LNCaP clone FGC (cell line): Measurements from ENCODE around the gene KREMEN1.

Experiments used
- DNase-seq: peaks from one replicate; pipeline ENCODE4 v3.0.0-alpha.2; 2011; ENCODE audit warnings: low read depth
- H3K4me3 ChIP-seq: 2 replicates; pipeline ENCODE4 v1.5.1; 2011; ENCODE audit warnings: mild to moderate bottlenecking, low read depth, low read length, control low read depth
- TF ChIP-seq, protein P1 (sequence below): IDR thresholded peaks from 2 replicates; pipeline ENCODE4 v1.5.1; 2012; ENCODE audit warnings: mild to moderate bottlenecking; ENCODE audit not compliant: control insufficient read depth, insufficient read depth; ENCODE audit errors: extremely low read depth

KREMEN1 gene

DNA sequence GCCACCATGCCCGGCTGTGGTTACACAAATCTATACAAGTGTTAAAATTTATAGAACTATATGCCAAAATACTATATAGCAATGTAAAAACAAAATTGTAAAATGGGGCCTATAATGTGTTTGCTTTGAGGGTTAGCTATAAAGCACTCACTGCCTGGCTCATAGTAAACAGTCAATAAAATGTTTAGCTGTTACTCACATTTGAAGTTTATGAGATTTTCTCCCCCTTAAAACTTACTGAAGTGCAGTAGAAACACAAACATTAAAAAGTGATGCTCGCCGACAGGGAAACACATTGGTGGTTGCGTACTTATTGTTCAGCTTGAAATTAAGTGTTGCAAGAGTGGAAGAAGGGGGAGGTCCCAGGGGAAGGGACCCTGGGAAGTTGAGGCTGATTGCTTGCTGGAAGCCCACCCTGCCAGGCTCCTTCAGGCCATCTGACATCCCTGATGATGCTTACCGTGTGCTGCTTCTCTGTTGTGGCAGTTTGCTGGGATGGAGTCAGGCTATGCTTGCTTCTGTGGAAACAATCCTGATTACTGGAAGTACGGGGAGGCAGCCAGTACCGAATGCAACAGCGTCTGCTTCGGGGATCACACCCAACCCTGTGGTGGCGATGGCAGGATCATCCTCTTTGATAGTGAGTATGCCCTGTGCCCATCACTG lies 52.1 kb downstream of the KREMEN1 start:
- no peak for DNase-seq
- TF ChIP-seq, protein P1, sequence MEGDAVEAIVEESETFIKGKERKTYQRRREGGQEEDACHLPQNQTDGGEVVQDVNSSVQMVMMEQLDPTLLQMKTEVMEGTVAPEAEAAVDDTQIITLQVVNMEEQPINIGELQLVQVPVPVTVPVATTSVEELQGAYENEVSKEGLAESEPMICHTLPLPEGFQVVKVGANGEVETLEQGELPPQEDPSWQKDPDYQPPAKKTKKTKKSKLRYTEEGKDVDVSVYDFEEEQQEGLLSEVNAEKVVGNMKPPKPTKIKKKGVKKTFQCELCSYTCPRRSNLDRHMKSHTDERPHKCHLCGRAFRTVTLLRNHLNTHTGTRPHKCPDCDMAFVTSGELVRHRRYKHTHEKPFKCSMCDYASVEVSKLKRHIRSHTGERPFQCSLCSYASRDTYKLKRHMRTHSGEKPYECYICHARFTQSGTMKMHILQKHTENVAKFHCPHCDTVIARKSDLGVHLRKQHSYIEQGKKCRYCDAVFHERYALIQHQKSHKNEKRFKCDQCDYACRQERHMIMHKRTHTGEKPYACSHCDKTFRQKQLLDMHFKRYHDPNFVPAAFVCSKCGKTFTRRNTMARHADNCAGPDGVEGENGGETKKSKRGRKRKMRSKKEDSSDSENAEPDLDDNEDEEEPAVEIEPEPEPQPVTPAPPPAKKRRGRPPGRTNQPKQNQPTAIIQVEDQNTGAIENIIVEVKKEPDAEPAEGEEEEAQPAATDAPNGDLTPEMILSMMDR: no peak
- H3K4me3 ChIP-seq: no peak overlapping the region

DNA sequence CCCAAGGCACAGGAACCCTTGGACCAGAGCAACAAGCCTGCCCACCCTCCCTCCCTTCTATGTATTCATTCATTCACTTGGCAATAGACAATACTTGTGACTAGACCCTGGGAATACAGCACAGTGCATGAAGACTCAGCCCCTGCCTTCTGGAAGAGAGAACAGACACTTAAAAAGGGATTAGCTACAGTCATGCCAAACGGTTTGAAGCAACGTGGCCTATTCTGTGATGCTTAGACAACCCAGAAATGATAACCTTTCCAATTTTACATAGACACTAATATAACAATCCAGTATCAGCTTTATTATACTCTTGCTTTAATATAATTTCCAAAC lies 52.6 kb downstream of the KREMEN1 start:
- no peak overlapping the region for H3K4me3 ChIP-seq
- no peak for DNase-seq
- TF ChIP-seq, protein P1: no peak

DNA sequence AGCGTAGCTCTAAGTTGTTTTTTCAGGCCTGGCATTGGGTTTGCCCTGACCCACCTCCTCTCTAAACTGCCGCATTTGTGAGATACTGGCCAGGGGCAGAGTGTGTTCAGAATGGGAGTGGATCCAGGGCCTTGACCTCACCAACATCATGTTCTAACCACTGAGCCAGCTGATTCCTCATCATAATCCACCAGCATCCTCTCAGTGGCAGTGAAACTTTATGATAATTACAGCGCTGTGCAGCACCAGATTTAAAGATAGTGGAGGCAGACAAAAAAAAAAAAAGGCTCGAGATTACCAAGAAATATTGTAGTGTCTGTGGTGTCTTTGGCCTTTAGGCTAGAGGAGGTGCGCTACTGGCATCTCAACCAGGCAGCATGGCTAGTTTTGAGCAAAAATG lies 53.0 kb downstream of the KREMEN1 start:
- no peak overlapping the region for H3K4me3 ChIP-seq
- TF ChIP-seq, protein P1: no peak
- no peak for DNase-seq

DNA sequence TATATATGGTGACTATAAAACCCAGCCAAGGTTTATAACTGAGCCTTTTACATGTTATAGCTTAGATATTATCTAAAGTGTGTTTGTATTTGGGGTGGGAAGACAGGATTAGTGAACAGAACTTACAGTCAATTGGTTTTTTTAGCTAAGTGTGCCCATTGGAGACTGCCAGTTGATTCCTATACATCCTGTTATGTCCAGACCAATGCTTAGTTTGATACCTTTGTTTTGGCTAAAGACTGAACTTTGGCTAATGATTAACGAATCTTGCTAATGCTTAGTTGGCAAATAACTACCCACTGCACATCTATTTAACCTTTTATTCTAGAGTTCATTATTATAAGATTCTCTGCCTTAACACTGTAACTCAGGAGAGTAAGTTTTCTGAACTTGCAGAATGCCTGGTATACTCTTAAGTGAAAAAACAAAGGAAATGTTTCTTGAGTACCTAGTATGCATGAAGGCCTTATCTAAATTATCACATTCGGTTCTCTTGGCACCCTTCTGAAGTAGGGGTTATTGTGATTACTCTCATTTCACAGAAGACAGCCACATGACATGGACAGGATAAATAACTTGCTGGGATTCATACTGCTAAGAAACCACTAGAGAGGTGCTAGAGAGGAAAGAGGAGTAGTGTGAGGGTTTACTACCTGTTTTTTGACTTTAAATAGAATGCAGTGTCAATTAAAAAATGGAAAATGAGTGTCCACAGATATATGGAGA lies 54.0 kb downstream of the KREMEN1 start:
- H3K4me3 ChIP-seq: no peak overlapping the region
- no peak for DNase-seq
- TF ChIP-seq, protein P1: no peak

DNA sequence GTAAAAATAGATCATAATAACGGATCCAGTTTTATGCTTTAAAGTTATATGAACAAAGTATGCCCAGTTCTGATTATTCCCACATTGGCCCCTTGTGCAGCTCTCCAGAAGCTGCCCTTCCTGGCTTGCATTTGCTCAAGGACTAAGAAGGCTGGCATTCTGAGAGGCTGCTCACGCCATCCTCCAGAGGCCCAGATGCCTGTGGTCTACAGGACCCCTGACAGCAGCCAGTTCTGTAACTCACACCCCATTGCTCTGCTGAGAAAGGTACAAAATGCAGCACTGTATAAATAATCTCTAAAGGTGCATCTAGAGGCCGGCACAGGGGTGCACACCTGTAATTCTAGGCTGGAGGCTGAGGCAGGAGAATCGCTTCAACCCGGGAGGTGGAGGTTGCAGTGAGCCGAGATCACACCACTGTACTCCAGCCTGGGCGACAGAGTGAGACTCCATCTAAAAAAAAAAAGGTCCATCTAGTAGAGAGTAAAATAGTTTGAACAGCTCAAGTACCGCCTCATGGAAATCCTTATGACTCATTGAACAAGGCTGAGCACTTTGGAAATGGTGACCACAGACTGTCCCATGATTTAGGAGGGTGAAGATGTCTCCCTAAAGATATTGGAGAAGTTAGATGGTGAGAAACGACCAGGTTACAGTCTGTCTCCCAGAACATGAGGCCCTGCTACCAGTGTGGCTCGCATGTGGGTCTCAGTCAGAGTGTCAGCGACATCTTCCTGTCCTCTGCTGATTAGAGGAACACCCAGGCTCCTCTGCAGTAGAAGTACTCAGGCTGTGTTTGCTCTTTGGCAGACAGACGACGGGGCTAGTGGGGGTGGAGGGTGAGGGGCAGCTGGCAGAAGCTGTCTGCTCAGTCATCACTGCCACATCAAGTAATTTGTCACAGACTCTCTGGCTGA lies 56.3 kb downstream of the KREMEN1 start:
- TF ChIP-seq, protein P1: no peak
- no peak for DNase-seq
- no peak overlapping the region for H3K4me3 ChIP-seq

DNA sequence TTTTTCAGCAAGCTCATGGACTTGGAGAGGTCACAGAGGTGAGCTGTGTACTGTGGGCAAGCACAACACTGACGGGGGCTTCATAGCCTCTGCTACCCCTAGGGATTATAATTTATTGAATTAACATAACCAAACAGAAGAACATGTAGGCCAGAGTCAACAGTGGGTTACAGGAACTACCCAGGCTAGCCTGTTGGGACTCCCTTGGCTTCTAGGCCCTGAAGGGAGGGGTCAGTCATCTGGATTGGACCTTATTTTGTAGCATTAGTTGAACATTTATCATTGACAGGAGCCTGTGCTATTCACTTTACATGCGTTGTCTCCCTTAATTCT lies 56.9 kb downstream of the KREMEN1 start:
- DNase-seq: no peak
- H3K4me3 ChIP-seq: no peak overlapping the region
- TF ChIP-seq, protein P1: no peak
